Stimulated activated CD4-positive, alpha-beta T cell treated with anti-CD3 and anti-CD28 coated beads, Interleukin-4, amount 100 ng/mL, for 24 hours (primary cell): ENCODE measurements around the gene RBMS3.

ENCODE experiments used
- DNase-seq: peaks from one replicate; pipeline ENCODE4 v3.0.0-alpha.2; 2020

The RBMS3 gene

DNA sequence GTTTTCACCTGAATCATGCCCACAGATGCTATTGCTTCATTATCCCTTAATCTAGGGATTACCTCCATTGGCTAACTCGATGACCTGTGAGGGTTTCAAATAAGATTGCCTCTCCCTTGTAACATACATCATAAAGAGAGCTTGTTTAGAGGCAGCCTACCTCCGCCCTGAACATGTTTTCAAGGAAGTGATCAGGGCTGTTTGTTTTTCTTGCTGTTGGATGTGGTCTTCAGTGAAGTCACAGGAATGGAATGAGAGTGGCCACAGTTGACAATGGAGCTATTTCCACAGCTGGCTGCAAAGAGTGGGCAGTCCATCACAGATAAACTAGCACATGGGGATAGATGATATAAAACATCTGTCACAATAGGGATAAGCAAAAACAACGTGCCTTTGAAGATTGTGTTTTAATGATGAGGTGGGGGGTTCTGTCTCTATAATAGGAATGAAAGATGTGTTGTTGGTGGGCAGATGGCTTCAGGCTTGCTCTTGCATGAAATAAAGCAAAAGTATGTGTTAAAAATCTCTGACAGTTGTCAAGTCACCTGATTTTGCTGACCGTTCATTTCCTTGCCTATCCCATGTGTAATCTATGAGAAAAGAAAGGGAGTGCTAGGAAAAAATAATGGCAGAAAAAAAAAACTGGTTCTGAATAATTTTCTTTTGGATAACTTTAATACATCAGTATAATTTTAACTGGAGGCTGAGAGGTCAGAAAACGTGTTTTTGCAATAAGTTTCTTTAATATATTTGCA, 642.3 kb downstream of the RBMS3 start:
- no peak for DNase-seq

DNA sequence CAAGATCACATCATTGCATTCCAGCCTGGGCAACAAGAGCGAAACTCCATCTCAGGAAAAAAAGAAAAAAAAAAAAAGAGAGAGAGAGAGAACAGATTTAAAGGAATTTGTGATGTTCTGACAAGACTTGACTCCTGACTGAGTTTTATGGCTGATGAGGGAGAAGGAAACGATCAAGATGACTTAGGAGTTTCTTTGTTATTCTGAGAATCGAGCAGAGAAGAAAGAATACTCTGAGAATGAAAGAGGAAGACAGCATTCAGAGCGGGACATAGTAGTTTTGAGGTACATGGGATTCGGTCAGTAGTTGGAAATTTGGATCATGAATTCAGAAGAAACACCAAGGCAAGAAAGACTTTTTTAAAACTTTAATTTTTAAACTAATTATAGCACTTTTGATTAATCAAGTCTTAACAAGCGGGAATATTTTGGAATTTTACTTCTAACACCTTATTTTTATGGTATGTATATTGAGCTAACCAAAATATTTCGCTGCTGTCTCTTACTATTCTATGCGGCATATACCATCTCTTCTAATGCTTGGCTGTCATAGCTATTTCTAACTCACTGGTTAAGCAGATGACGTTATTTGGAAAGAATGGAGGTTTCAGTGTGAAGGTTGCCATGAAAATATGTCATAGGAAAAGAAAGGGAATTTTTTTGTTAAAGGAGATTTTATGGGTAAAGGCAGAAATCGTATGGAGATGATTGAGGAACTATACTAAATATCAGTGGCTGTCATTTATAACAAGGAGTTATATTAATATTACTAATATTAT, 644.1 kb downstream of the RBMS3 start:
- no peak for DNase-seq

DNA sequence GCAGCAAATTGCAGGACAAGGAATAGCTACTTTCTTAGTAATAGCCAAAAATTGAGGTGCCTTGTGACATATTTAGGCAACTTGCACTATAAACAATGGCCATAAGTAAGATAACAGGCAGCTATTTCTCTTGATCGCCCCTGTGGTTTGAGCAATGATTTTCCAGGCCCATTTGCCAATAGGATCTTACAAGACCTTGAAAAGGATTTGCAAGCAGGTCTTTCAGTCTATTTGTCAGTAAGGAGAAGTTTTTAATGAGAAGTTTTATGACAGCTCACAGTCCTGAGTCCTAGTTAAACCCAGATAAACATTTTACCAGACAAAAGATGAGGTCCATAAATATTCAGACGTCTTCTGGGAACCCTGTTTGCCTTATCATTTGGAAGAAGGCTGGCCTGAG, 645.5 kb downstream of the RBMS3 start:
- no peak for DNase-seq

DNA sequence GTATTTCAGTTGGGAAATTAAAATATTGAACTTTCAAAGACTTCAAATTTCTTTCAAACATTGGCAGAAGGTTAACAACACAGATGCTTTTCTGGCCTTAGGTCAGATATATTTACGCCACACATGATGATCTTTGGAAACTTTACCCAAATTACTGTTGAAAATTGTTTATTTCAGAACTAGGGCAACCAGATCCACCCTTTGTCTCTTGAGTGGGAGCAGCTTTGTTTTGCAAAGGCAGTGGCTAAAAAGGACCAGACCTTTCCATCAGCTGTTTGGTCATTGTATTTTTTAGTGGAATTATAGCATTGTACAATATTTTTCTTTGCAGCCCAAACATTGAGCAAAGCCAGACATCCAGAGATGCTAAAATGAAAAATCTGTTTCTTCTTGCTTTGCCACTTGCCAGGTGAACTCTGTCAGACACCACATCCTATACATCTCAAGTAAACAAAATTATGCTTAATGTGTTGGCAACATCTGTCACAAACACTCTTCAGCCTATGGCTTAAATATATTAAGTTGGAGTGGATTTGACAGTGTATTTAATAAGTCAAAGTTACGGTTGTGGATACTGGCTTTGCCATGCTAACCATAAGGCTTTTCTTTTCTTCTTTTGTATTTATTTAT, 651.9 kb downstream of the RBMS3 start:
- DNase-seq = no peak

DNA sequence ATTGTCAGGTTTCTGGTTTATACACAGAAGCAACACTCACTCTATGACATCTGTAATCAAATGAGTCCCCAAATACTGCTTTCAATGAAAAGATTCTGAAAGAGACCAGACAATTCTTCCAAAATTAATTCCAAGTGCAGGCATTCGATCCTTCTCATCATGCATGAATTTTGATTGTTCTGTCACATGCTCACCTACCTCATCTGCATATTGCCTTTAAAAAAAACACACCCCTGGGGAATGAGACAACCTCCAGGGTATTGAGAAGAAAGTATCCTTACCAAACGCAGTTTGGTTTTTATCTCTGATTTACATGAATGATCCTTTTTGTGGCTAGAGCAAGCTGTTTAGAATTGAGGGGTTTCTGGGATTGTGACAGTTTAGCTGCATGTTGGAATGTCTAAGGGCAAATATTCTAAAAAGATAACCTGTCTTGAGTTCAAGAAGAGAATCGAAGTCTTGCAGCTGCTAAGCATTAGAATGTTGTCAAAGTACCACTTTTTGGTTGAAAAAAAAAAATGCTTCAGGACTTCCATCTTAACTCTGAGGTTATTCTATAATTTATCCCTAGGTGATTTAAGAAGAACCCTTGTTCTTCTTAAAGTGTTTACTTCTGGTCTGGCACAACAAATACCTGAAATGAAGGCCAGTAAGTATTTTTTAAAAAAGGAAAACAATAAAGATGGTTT, 653.1 kb downstream of the RBMS3 start:
- no peak for DNase-seq

DNA sequence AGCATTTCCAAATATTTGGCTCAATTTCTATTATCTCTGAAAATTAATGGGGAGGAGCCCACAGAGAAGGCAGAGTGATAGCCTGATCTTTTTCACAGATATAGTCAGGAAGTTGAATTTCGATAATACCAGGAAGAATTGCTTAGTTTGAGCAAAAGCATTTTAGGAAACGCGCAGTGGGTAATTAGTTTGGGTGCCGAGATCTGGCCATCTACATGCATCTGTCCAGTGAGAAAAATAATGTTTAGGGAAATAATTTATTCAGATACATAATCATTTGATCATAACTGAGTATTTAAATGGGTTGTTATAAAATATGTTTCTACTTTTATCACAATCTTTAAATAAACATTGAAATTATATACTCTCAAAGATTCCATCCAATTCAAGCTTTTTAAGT, 653.9 kb downstream of the RBMS3 start:
- DNase-seq = no peak

DNA sequence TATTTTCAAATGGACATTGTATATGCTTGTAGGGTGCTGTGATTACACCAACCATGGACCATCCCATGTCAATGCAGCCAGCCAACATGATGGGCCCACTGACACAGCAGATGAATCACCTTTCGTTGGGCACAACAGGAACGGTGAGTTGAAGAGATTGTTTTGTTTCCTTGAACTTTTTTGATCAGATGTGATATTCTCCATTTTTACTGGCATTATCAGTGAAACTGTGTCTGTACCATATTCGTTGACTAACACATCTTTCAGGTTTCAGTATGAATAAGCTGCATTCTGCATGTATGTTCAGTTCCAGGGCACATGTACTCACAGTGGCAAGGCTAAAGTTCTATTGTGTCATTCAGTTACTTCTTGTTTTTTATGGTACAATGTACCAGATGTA, 655.2 kb downstream of the RBMS3 start:
- DNase-seq = no peak

DNA sequence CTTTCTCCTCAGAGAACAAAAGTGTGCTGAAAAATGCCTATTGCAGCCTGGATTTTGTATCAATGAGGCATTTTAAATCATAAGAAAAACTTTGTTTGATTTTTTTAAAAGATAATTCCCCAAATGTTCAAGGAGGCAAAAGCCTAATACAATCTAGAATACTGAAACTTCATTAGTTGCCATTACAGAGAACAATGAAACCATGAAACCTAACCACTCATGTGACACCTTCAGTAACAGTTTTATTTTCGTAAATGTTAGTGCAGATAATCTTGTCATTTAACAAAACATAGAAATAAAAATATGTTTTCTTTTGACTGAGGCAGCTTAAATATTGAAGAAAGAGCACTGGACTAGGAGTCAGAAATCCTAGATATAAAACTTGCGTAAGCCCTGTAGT, 655.9 kb downstream of the RBMS3 start:
- no peak for DNase-seq

DNA sequence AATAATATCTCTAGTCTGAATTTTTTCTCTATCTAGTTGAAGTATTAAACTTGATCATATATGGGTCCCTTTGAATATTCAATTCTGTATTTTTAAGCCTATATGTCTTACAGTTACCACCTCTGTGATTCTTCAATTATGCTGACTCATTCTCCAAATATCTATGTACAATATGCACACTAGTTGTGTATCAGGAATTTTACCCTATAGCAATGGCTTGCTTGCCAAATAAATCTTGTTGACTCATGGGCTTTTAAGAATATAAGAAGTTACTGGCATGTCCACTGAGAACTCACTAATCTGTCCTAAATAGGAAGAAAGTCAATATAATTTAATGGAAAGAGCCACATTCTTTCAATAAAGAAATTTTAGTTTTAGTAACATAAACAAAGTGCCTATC, 656.3 kb downstream of the RBMS3 start:
- no peak for DNase-seq

DNA sequence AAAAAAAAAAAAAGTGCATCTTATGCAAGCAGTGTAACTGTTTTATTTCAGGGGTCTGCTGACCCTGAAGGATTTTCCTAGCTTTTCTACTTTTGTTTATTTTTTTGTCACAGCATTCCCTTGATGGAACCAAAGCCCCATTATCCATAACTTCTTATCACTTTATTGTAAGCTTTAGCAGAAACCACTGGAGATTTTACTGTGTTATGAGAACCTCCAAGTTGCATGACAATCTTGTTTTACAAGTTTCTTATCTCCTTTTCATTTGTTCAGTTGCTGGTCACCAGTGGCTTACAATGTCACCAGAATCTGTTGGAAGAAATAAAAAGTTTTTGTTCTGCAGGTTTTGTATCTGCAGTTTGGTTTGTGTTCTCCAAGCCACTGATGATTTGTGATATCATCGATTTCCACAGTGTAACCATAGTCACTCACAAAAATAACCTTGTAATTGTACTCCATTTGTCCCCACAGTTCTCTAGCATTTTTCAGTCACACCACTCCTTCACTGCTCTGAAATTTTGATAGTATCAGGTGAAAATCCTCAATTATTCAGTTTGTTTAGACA, 660.0 kb downstream of the RBMS3 start:
- no peak for DNase-seq

DNA sequence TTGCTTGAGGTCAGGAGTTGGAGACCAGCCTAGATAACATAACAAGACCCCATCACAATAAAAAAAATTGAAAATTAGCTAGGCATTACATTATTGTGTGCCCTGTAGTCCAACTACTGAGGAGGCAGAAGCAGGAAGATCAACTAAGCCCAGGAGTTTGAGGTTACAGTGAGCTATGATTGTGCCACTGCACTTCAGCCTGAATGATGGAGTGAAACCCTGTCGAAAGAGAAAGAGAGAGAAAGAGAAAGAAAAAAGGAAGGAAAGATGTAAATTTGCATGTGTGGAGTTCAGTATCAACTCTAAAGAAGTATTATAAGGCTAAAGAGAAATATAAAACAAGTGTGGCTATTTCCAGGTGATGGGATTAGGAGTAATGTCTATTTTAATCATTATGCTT, 661.4 kb downstream of the RBMS3 start:
- no peak for DNase-seq

DNA sequence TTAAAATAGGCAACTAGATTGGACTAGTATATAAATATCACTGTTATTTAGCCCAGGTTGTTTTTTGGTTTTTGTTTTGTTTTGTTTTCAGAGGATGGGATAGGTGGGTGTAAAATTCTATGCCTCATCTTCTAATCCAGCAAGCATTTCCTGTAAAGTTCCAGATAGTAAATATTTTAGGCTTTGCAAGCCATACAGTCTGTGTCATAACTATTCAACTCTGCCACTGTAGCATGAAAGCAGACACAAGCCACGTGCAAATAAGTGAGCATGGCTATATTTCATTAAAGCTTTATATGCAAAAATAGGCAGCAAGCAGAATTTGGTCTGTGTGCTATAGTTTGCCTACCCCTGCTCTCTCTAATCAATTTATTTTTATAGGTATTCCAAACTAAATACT, 668.3 kb downstream of the RBMS3 start:
- DNase-seq = no peak

DNA sequence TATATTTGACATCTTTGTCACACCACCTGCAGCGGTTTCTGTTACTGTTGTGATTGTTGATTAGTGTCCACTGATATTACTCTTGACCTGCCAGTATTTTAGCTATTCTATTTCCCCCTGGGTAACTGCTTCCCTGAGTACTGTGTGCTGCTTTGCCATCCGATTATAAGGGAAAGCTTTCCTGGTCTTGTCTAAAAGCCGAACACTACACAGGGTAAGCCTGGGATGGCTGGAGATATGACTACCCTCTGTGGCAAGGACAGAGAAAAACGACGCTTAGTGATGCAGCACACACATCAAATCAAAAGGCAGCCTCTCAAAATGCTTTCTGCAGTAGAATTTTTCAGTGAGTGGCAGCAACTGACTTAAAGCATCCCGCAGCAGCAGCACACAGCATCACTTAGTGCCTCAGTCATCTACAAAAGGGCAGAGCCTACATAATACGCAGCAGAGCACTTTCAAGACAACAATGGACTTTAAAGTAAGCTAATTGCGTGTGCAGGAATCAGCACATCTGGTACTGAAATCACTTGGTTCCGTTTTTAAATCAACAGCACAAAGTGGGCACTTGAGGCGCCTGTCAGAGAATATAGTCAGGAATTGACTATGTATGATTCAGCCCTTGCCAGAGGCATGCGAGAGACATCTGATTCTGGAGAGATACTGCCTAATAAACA, 669.2 kb downstream of the RBMS3 start:
- no peak for DNase-seq

DNA sequence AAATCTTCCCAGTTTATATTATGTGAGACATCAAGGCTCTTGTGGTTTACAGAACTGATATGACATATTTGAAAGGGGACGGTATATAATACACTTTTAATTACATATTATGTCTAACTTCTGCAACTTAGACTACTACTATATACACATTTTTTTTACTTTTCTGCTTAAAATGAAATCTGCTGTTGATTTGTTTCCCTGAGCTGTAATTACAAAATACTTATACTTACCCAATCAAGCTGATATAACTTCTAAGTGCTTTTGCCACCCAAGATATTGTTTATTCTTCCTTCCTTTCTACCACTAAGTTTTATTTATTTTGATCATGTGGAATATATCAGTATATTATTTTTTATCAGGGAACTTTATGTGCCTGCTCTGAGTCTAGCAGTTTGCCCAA, 671.6 kb downstream of the RBMS3 start:
- no peak for DNase-seq

DNA sequence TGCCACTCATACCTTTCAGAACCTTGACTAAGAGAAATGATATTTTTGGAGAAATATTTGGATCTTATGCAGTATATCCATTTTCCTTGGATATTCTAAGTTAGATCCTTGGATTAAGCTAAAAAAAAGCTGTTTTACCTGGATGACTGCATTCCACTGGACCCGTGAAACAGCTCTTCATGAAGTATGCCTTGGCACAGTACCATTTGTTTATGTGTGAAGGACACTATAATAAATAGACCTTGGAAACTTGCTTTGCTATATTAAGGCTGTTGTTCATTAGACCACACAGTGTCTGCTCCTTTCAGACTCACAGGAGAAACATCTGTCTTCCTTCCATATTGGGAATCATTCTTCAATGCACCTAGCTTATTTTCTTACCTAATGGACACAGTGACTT, 674.5 kb downstream of the RBMS3 start:
- DNase-seq = no peak

DNA sequence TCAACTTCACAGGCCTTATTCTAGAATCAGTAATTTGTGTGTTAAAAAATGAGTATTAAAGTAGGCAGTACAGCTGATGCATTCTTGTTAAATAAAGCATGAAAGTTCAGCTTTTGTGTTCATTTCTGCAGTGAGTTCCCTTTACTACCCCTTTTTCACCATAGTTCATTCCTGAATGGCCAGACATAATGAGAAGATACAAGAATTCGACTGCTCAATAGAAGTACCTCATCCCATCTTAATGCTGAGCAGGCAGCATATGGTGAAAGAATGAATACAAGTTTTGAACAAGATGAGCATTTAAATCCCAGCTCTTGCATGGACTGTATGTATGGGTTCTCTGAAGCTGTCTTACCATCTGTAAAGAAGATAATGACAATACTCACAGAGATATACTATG, 677.9 kb downstream of the RBMS3 start:
- DNase-seq = no peak

DNA sequence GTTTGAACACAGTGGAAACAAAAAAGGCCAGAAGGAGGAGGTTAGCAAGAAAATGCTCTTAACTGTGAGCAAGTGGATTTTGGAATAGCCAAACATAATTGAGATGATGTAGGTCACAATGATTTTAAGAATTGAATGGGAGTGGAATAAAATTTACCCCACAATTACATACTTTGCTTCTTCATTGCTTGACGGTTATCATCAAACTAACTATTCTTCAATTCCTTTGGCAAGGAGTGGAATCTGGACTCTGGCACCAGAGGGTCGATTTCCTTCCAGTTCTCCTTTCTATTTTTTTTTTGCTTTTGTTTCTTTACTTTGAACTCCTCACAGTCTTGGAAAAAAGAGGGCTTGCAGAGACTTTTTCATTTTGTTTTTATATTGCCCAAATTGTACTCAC, 691.0 kb downstream of the RBMS3 start:
- no peak for DNase-seq

DNA sequence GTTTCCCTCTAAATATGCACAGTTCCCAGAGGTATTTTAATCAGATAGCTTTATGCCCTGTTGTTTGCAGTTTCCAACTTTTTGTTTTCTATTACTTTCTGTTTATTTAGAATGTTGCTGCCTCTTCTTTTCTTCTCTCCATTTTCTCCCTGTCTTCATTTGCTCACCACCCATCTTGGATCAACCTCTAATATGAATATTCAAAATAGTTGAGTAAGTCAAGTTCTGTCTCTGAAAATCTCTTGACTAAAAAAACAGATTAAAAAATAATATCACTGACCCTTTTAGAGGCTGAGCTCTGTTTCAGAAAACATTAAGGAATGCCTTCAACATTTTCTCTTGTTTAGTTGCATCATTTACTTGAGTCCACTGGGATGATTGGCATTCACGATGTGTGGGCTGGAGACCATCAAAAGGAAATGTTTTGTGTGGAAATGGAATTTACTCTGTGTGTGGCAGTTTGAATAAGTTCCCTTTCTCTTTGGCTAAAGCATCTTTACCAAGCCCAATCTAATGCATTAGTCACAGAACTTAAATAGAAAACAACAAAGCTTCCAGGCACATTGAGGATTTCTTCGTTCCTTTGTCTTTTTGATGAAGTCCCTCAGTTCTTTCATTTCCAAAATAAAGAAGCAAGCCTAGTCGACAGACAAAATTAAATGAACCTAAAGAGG, 691.6 kb downstream of the RBMS3 start:
- DNase-seq = no peak

DNA sequence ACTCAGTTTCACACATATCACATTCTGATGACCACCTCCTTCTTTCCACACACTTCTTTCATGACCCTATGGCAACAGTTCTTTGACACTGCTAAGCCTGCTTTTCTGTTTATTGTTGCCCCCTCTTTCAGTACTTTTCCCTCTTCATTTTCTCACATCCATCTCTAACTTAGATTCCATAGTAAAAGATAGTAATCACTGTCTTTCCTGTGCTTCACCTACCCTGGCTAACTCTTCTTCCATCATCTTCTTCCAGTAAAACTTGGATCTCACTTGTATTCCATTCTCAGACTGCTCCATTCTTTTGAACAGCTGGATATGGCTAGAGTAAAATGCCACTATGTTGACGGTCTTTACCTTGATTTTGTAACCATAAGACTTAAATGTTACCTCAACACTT, 692.9 kb downstream of the RBMS3 start:
- DNase-seq = no peak

DNA sequence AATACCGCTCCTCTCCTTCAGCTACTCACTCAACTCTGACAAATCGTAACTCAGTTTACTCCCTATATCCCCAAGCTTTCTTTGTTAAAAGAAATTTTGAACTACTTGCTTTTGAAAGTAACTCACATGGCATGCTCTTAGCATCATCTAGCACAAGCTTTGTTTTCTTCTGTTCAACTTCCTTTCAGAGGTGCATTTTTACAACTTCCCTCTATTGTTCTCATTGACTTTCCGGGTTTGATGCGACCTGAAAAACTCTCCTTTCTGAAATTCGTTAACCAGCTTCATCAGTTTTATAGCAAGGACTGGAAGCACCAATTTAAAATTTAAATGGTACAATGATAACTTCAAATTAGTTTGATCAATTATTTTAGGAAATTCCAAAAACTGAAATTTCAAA, 696.0 kb downstream of the RBMS3 start:
- no peak for DNase-seq

DNA sequence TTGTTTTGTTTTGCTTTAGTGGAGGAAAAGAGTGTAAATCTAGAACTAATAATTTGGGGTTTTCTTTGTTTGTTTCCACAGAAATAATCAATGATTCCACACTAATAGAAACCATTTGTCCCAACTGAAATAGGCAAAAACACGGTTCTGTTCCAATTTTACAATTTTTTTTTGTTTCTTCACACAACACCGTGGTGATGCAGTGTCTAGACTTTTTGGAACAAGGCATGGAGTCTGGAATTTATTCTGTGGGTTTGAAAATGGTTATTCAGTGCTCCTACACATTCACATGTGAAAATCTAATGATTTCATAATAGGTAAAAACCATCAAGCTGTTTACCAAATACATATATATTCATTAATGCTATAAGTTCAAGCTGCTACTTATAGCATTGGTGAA, 696.5 kb downstream of the RBMS3 start:
- no peak for DNase-seq

DNA sequence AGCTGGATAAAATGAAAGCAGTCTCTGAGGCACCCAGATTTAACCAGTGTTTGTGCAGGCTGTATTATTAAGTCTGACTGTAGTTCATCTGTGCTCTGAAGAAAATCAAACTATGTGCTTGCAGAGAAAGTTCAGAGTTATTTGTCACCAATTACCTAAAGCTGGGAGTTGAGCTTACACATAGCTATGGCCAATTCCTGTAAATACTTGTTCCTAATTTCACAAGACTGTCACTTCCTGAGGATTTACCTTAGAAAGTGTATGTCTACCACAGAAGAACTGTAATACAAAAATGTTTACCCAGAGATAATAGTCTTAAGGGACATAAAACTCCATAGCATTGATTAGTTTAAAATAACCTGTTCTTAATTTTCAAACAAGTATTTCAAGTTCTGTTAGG, 697.2 kb downstream of the RBMS3 start:
- no peak for DNase-seq
